ENCODE results near the gene ADORA1. TPM values are rescaled to one million over a fixed set of nuclear protein-coding genes. Genes with fewer than 3 reads are reported as not detected.

The ADORA1 gene
- total and polyA plus RNA-seq, 4 donors = 0.71 to 2.5 TPM; not detected in 2

GRCh38 chr1:203099805-203100515, 27.6 kb upstream of the ADORA1 start:
- Histone ChIP-seq H3K36me3 (ENCODE audit: control insufficient read depth in 1 of 2, insufficient read depth in 2 of 2, low read length in 1 of 2) (no peaks in the 10 kb centered on the region), H3K9me3 (ENCODE audit: control insufficient read depth, low read length) (peaks cover 2% of the 10 kb centered on the region), H3K27ac (ENCODE audit: low read depth in 1 of 2, low read length in 2 of 2) (no peak overlapping the region), H3K27me3 (ENCODE audit: control insufficient read depth in 1 of 2, insufficient read depth in 2 of 2, low read length in 1 of 2) (no peaks in the 10 kb centered on the region), H3K4me3 (ENCODE audit: low read length in 2 of 2) (no peak overlapping the region), H3K4me1 (ENCODE audit: control insufficient read depth in 1 of 2, insufficient read depth in 2 of 2, low read length in 2 of 2) (no peaks in the 10 kb centered on the region)
- no peak for DNase-seq
- 83 to 89% methylated on average over 7 of the region's 7 CpGs for WGBS, 2 donors
- intact Hi-C loops (cut with DNase I) = no loop called here
- ATAC-seq (ENCODE audit: low FRiP score) = no peak

GRCh38 chr1:203100516-203100869, 27.0 kb upstream of the ADORA1 start:
- Histone ChIP-seq H3K27ac (ENCODE audit: low read depth in 1 of 2, low read length in 2 of 2) (no peak overlapping the region), H3K4me1 (ENCODE audit: control insufficient read depth in 1 of 2, insufficient read depth in 2 of 2, low read length in 2 of 2) (no peaks in the 10 kb centered on the region), H3K27me3 (ENCODE audit: control insufficient read depth in 1 of 2, insufficient read depth in 2 of 2, low read length in 1 of 2) (no peaks in the 10 kb centered on the region), H3K9me3 (ENCODE audit: control insufficient read depth, low read length) (peaks cover 2% of the 10 kb centered on the region), H3K36me3 (ENCODE audit: control insufficient read depth in 1 of 2, insufficient read depth in 2 of 2, low read length in 1 of 2) (no peaks in the 10 kb centered on the region), H3K4me3 (ENCODE audit: low read length in 2 of 2) (no peak overlapping the region)
- DNase-seq (no peak), ATAC-seq (ENCODE audit: low FRiP score) (no peak)
- intact Hi-C loops (cut with DNase I) = no loop called here

DNA sequence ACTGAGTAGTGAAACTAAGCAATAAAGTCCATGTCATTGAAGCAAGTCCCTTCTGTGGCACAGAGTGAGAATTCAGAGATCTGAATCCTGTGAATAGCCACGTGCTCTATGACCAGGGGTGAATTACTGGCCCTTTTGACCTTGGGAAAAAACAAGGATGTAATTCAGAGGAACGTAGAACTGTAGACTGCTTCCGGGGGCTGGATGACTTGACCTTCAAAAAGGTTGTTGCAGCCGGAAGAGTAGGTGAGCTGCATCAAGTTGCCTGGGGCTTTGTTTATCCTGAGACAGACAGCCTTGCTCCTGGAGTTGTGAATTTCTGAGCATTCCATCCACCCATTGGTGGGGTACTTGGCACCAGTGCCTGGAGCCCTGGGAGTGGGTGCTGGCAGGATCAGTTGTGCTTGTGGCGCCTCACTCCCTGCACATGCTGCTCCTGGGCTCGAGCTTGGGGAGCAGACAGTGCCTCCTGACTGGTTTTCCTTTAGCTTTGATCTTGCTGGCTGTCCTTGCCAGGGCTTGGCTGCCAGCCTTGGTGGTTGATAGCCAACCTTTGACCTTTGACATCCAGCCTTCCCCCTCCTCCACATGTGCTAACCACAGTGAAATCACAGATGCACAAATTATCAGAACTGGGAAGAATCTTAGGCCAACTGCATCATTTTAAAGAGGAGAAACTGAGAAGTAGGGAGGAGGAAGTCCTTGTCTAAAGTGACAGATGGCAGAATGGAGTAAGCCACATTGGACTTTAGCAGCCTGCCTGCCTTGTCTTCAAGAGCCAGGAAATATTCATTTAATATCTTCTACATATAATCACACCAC, 25.5 kb upstream of the ADORA1 start:
- Histone ChIP-seq H3K27me3 (ENCODE audit: control insufficient read depth in 1 of 2, insufficient read depth in 2 of 2, low read length in 1 of 2) (no peaks in the 10 kb centered on the region), H3K9me3 (ENCODE audit: control insufficient read depth, low read length) (peaks cover under 1% of the 10 kb centered on the region), H3K4me3 (ENCODE audit: low read length in 2 of 2) (no peak overlapping the region), H3K4me1 (ENCODE audit: control insufficient read depth in 1 of 2, insufficient read depth in 2 of 2, low read length in 2 of 2) (no peaks in the 10 kb centered on the region), H3K36me3 (ENCODE audit: control insufficient read depth in 1 of 2, insufficient read depth in 2 of 2, low read length in 1 of 2) (no peaks in the 10 kb centered on the region), H3K27ac (ENCODE audit: low read depth in 1 of 2, low read length in 2 of 2) (no peak overlapping the region)
- ATAC-seq (ENCODE audit: low FRiP score) = no peak
- WGBS, 2 donors = 64 to 67% methylated on average over 6 of the region's 6 CpGs
- intact Hi-C loops (cut with DNase I) = no loop called here
- no peak for DNase-seq

- no peak for ATAC-seq (ENCODE audit: low FRiP score)
- WGBS, 2 donors = 20 to 31% methylated on average over 4 of the region's 4 CpGs
- no peak overlapping the region for H3K4me3 ChIP-seq (ENCODE audit: low read length in 2 of 2)
- H3K36me3 ChIP-seq (ENCODE audit: control insufficient read depth in 1 of 2, insufficient read depth in 2 of 2, low read length in 1 of 2) = no peaks in the 10 kb centered on the region
- intact Hi-C loops (cut with DNase I) = no loop called here
- no peak for DNase-seq
- no peak overlapping the region for H3K27ac ChIP-seq (ENCODE audit: low read depth in 1 of 2, low read length in 2 of 2)
- no peaks in the 10 kb centered on the region for H3K9me3 ChIP-seq (ENCODE audit: control insufficient read depth, low read length)
- H3K4me1 ChIP-seq (ENCODE audit: control insufficient read depth in 1 of 2, insufficient read depth in 2 of 2, low read length in 2 of 2) = no peaks in the 10 kb centered on the region
- H3K27me3 ChIP-seq (ENCODE audit: control insufficient read depth in 1 of 2, insufficient read depth in 2 of 2, low read length in 1 of 2) = no peaks in the 10 kb centered on the region
Observed at GRCh38 chr1:203103216-203103615, 24.3 kb upstream of the ADORA1 start.

DNA sequence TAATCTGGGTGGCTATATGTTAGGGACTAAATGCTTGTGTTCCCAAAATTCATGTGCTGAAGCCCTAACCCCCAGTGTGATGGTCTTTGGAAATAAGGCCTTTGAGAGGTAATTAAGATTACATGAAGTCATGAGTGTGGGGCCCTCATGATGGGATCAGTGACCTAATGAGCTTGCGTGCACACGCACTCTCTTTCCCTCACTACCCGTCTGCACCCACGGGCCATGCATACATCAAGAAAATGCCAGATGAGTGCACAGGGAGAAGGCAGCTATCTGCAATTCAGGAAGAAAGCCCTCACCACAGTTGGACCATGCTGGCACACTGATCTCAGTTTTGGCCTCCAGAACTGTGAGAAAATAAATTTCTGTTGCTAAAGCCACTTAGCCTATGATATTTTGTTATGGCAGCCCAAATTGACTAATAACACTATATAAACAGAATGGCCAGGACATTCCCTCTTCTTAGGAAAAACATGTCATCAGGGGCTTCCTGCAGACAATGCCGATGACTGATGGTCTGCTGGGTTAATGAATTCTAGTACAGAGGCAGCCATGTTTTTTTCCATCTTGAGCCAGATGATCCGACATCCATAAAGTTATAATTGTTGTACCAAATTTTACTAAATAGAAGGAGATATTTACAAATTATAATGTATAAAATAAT, 23.6 kb upstream of the ADORA1 start:
- intact Hi-C loops (cut with DNase I) = no loop called here
- H3K4me3 ChIP-seq (ENCODE audit: low read length in 2 of 2) = no peak overlapping the region
- no peaks in the 10 kb centered on the region for H3K9me3 ChIP-seq (ENCODE audit: control insufficient read depth, low read length)
- no peak overlapping the region for H3K27ac ChIP-seq (ENCODE audit: low read depth in 1 of 2, low read length in 2 of 2)
- 82 to 87% methylated on average over 6 of the region's 6 CpGs for WGBS, 2 donors
- H3K27me3 ChIP-seq (ENCODE audit: control insufficient read depth in 1 of 2, insufficient read depth in 2 of 2, low read length in 1 of 2) = no peaks in the 10 kb centered on the region
- ATAC-seq (ENCODE audit: low FRiP score) (no peak), DNase-seq (no peak)
- no peaks in the 10 kb centered on the region for H3K4me1 ChIP-seq (ENCODE audit: control insufficient read depth in 1 of 2, insufficient read depth in 2 of 2, low read length in 2 of 2)
- H3K36me3 ChIP-seq (ENCODE audit: control insufficient read depth in 1 of 2, insufficient read depth in 2 of 2, low read length in 1 of 2) = no peaks in the 10 kb centered on the region

DNA sequence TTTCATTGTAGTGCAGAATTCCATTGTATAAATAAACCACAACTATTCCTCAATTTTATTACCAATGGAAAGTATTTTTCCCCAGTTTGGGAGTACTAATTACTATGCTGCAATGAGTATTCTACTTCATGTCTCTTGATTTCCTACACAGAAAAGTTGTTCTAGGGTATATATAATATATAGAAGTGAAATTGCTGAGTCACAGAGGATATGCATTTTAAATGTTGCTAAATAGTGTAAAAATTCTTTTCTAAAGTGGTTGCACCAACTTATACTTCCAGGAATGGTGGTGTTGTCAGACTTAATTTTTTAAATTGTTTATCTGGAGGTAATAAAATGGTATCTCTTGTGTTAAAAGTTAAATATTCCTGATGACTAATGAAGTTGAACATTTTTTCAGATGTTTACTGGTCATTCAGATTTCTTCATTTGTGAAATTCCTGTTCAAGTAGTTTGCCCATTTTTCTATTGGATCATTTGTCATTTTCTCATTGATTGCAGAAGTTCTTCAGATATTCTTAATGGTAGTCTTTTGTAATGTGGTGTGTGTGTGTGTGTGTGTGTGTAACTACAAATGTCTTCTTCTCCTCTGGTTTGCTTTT, 22.6 kb upstream of the ADORA1 start:
- Histone ChIP-seq H3K36me3 (ENCODE audit: control insufficient read depth in 1 of 2, insufficient read depth in 2 of 2, low read length in 1 of 2) (no peaks in the 10 kb centered on the region), H3K27ac (ENCODE audit: low read depth in 1 of 2, low read length in 2 of 2) (no peak overlapping the region), H3K27me3 (ENCODE audit: control insufficient read depth in 1 of 2, insufficient read depth in 2 of 2, low read length in 1 of 2) (no peaks in the 10 kb centered on the region), H3K4me3 (ENCODE audit: low read length in 2 of 2) (no peak overlapping the region), H3K4me1 (ENCODE audit: control insufficient read depth in 1 of 2, insufficient read depth in 2 of 2, low read length in 2 of 2) (no peaks in the 10 kb centered on the region), H3K9me3 (ENCODE audit: control insufficient read depth, low read length) (no peaks in the 10 kb centered on the region)
- intact Hi-C loops (cut with DNase I) = no loop called here
- DNase-seq (no peak), ATAC-seq (ENCODE audit: low FRiP score) (no peak)

DNA sequence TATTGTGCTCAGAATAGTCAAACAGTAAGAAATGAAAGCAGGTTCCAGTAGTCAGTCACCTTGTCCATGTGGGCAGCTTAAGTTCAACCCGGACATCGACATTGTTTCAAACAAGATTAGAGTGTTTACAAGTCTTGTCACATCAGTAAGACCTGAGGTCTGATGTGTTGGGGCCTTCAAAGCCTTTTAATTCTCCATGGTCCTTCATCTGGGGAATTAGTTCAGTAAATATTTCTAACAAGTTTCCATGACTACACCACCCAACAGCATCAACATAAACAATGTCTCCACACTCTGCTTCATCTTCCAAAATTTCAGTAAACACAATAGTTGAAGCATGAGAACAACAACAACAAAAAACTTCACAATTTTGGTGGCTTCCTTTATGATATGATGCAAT, 15.1 kb upstream of the ADORA1 start:
- 70 to 75% methylated on average over 2 of the region's 2 CpGs for WGBS, 2 donors
- Histone ChIP-seq H3K4me3 (ENCODE audit: low read length in 2 of 2) (no peak overlapping the region), H3K27me3 (ENCODE audit: control insufficient read depth in 1 of 2, insufficient read depth in 2 of 2, low read length in 1 of 2) (peaks cover 0 to 3% of the 10 kb centered on the region in 2 donors), H3K36me3 (ENCODE audit: control insufficient read depth in 1 of 2, insufficient read depth in 2 of 2, low read length in 1 of 2) (no peaks in the 10 kb centered on the region), H3K9me3 (ENCODE audit: control insufficient read depth, low read length) (no peaks in the 10 kb centered on the region), H3K27ac (ENCODE audit: low read depth in 1 of 2, low read length in 2 of 2) (no peak overlapping the region), H3K4me1 (ENCODE audit: control insufficient read depth in 1 of 2, insufficient read depth in 2 of 2, low read length in 2 of 2) (no peaks in the 10 kb centered on the region)
- intact Hi-C loops (cut with DNase I) = no loop called here
- ATAC-seq (ENCODE audit: low FRiP score) (no peak), DNase-seq (no peak)

DNA sequence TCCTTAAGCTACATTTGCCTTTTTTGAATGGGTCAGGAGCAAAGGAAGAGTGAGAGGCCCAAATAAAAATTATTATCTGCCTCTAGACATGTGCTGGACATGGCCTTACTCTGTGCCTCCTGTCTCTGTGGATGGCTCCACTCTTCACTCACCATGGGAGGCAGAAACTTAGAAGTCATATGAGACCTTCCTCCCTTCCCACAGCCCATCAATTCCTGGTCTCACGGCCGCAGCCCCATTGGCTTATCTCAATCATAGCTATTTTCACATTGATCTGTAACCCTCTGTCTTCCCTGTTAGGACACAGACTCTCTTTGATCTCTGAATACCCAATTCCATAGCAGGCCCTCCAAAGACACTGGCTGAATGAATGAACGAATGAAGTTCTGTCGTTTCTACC, 14.2 kb upstream of the ADORA1 start:
- ATAC-seq (ENCODE audit: low FRiP score) (no peak), DNase-seq (no peak)
- WGBS, 2 donors = 59 to 81% methylated on average over 4 of the region's 4 CpGs
- no peaks in the 10 kb centered on the region for H3K9me3 ChIP-seq (ENCODE audit: control insufficient read depth, low read length)
- H3K27ac ChIP-seq (ENCODE audit: low read depth in 1 of 2, low read length in 2 of 2) = no peak overlapping the region
- H3K4me3 ChIP-seq (ENCODE audit: low read length in 2 of 2) = no peak overlapping the region
- peaks cover 0 to 3% of the 10 kb centered on the region in 2 donors for H3K27me3 ChIP-seq (ENCODE audit: control insufficient read depth in 1 of 2, insufficient read depth in 2 of 2, low read length in 1 of 2)
- H3K4me1 ChIP-seq (ENCODE audit: control insufficient read depth in 1 of 2, insufficient read depth in 2 of 2, low read length in 2 of 2) = no peaks in the 10 kb centered on the region
- H3K36me3 ChIP-seq (ENCODE audit: control insufficient read depth in 1 of 2, insufficient read depth in 2 of 2, low read length in 1 of 2) = no peaks in the 10 kb centered on the region
- intact Hi-C loops (cut with DNase I) = no loop called here

Data from aorta (tissue), 5 donors.